Stomach (tissue), 9 donors: ENCODE data around the gene PROZ. TPM values are rescaled to one million over a fixed set of nuclear protein-coding genes. Genes with fewer than 3 reads are reported as not detected.

Experiments
- DNase-seq, 2 donors: peaks; one replicate each; pipeline versions ENCODE4 v3.0.0 to v3.0.0-alpha.2; 2013 to 2019
- H3K27ac ChIP-seq, 5 donors: fragments of 200-600 bp in 4 of 5; sonication (generic) in 4 of 5; one replicate each; pipeline ENCODE4 v1.5.1; 2013 to 2019; ENCODE audit warnings: mild to moderate bottlenecking in 1 of 5, moderate library complexity in 1 of 5
- H3K27me3 ChIP-seq, 3 donors: fragments of 200-600 bp; sonication (generic); one replicate each; pipeline ENCODE4 v1.5.1; 2017 to 2019; ENCODE audit warnings: mixed run types in 1 of 3
- H3K36me3 ChIP-seq, 4 donors: fragments of 200-600 bp; sonication (generic); 1 replicate in 3 of 4; 2 replicates in 1 of 4; pipeline ENCODE4 v1.5.1; 2016 to 2019
- H3K4me1 ChIP-seq, 4 donors: fragments of 200-600 bp; sonication (generic); one replicate each; pipeline ENCODE4 v1.5.1; 2016 to 2019
- H3K4me3 ChIP-seq, 4 donors: fragments of 200-600 bp; sonication (generic) in 3 of 4; one replicate each; pipeline ENCODE4 v1.5.1; 2016 to 2019; ENCODE audit warnings: mild to moderate bottlenecking in 1 of 4
- H3K9me3 ChIP-seq, 4 donors: fragments of 200-600 bp; sonication (generic); one replicate each; pipeline ENCODE4 v1.5.1; 2016 to 2019
- EP300 ChIP-seq: sonication (generic); formaldehyde crosslinking; IDR thresholded peaks from one replicate; pipeline ENCODE4 v1.6.1; 2017; ENCODE audit warnings: antibody characterized with exemption
- POLR2A ChIP-seq, 4 donors: fragments of 450-650 bp; IDR thresholded peaks; one replicate each; pipeline ENCODE4 v1.6.1; 2016; ENCODE audit warnings: antibody characterized with exemption in 4 of 4, control low read depth in 2 of 4, mild to moderate bottlenecking in 1 of 4, moderate library complexity in 1 of 4
- POLR2AphosphoS5 ChIP-seq, 3 donors: sonication (generic); formaldehyde crosslinking; IDR thresholded peaks; one replicate each; pipeline ENCODE4 v1.6.1; 2016; ENCODE audit warnings: antibody characterized with exemption in 3 of 3
- WGBS, 5 donors: extraction: QIAGEN DNeasy Blood & Tissue Kit in 3 of 5; methylation state at CpG; one replicate each; pipeline versions ENCODE4 v1.1.5 to v1.1.7; 2013 to 2018; 5-methylcytosine and 5-hydroxymethylcytosine counted together
- intact Hi-C: fragments of 100-400 bp; cut with DNase I; formaldehyde crosslinking; loops from one replicate; pipeline ENCODE4 v1.15.1; 2023; ENCODE audit warnings: low total_unique reads
- polyA plus RNA-seq, 3 donors: library from polyadenylated mRNA; stranded (reverse); fragments of 200-250 nt; gene quantifications; one replicate each; pipeline ENCODE4 v1.2.3, GENCODE V29; 2013
- total RNA-seq, 5 donors: library from RNA; depleted of rRNA; stranded (reverse); fragments of >200 nt; gene quantifications; one replicate each; pipeline versions ENCODE4 v1.1.0 to v1.2.3, GENCODE V29; 2014 to 2016
- TF ChIP-seq, protein P1 (sequence below), 7 experiments: fragments of 450-650 bp in 4 of 7; fragments of 200-600 bp in 3 of 7; sonication (generic) in 3 of 7; IDR thresholded peaks; one replicate each; pipeline ENCODE4 v1.5.1; 2016 to 2019; ENCODE audit warnings: antibody characterized with exemption in 7 of 7, control low read depth in 2 of 7, mild to moderate bottlenecking in 1 of 7
- donor health status: healthy with polysubstance abuse.
- donor health status: Bipolar disorder and iron deficiency.
- donor health status: healthy.

Gene PROZ
- total and polyA plus RNA-seq, 8 donors = 0.08 to 1.9 TPM; not detected in 6

DNA sequence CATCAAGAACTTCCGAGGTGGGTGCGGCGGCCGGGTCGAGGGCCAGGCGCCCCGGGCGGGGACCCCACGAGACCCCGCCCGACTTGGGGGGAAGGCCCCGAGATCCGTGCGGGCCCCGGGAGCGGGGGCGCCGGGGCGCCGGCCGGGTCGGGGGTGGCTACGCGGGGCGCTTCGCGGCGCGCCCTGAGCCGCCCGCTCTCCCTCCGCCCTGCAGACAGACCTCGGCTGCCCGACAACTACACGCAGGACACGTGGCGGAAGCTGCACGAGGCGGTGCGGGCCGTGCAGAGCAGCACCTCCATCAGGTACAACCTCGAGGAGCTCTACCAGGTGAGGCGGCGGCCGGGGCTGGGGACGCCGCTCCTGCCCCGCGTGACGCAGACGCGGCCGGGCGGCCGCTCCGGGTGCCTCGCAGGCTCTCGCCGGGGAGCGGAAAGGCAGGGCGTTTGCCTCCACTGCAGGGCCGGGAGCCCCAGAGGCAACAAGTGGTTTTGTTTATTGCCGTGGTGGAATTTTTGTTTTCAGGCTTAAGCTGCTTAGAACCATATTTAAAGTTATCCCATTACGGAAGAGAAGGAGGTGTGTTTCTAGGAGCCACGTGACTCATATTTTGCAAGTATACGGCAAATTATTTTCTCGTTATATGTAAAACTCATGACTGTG, 51.4 kb downstream of the PROZ start:
- Histone ChIP-seq H3K27me3 (no peaks in the 10 kb centered on the region), H3K9me3 (no peaks in the 10 kb centered on the region), H3K4me3 (peak overlapping the region; percentile 89 to 98 (median 96)), H3K27ac (peak overlapping the region; percentile 97 to 100 (median 100)), H3K4me1 (peaks cover 48 to 81% (median 67%) of the 10 kb centered on the region in 4 donors), H3K36me3 (peaks cover 0 to 27% (median 12%) of the 10 kb centered on the region in 4 donors)
- 0 to 1% (median 0%) methylated on average over 21 to 67 of the region's 67 CpGs for WGBS, 5 donors
- TF ChIP-seq POLR2AphosphoS5 (IDR thresholded peaks at IDR 0.05) = peak in 1 of 3 donors; percentile 21
- TF ChIP-seq, protein P1, sequence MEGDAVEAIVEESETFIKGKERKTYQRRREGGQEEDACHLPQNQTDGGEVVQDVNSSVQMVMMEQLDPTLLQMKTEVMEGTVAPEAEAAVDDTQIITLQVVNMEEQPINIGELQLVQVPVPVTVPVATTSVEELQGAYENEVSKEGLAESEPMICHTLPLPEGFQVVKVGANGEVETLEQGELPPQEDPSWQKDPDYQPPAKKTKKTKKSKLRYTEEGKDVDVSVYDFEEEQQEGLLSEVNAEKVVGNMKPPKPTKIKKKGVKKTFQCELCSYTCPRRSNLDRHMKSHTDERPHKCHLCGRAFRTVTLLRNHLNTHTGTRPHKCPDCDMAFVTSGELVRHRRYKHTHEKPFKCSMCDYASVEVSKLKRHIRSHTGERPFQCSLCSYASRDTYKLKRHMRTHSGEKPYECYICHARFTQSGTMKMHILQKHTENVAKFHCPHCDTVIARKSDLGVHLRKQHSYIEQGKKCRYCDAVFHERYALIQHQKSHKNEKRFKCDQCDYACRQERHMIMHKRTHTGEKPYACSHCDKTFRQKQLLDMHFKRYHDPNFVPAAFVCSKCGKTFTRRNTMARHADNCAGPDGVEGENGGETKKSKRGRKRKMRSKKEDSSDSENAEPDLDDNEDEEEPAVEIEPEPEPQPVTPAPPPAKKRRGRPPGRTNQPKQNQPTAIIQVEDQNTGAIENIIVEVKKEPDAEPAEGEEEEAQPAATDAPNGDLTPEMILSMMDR (IDR thresholded peaks at IDR 0.05) = no peak
- intact Hi-C loops = no loop called here
- DNase-seq = peak; percentile 71 to 88

DNA sequence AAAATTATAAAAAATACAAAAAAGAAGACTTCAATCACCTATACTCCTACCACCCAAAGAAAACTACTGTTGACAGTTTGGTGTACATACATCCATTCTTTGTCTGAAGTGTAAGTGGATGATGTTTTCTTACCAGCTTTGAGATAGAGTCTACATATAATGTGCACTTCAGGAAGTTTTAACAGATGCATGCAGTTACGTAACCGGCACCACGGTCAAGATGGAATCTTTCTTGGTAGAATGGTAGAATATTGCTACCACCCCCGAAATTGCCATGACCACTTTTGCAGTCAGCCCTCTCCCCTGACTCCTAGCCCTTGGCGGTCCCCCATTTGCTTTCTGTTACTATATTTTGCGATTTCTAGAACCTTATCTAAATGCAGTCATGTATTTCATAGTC, 52.4 kb downstream of the PROZ start:
- peak overlapping the region in 2 of 4 donors; percentile 89 to 98 for H3K4me3 ChIP-seq
- WGBS, 5 donors = 87 to 91% (median 89%) methylated on average over 6 of the region's 6 CpGs
- TF ChIP-seq EP300 = no peak
- TF ChIP-seq, protein P1 (IDR thresholded peaks at IDR 0.05) = no peak
- H3K36me3 ChIP-seq = peaks cover 0 to 22% (median 12%) of the 10 kb centered on the region in 4 donors
- H3K27me3 ChIP-seq = no peaks in the 10 kb centered on the region
- no peaks in the 10 kb centered on the region for H3K9me3 ChIP-seq
- H3K27ac ChIP-seq = no peak overlapping the region
- no peak for DNase-seq
- peaks cover 49 to 81% (median 71%) of the 10 kb centered on the region in 4 donors for H3K4me1 ChIP-seq
- intact Hi-C loops = no loop called here

DNA sequence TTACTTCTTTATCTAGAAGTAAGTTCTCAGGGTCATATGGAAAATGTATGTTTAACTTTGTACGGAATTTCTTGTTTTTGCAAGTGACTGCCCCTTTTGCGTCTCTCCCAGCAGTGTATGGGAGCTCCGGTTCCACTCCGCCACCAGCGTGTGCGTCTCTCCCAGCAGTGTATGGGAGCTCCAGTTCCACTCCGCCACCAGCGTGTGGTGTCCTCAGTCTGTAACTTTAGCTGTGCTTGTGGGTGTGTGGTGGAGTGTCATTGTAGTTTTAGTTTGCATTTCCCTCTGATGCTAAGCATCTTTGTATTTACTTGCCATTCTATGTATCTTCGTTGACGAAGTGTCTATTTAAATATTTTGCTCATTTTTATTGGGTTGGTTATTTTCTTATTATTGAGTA, 53.3 kb downstream of the PROZ start:
- H3K36me3 ChIP-seq = peaks cover 0 to 15% (median 12%) of the 10 kb centered on the region in 4 donors
- H3K9me3 ChIP-seq = no peaks in the 10 kb centered on the region
- TF ChIP-seq POLR2AphosphoS5 (IDR thresholded peaks at IDR 0.05) (no peak), EP300 (no peak), POLR2A (IDR thresholded peaks at IDR 0.05) (no peak)
- TF ChIP-seq, protein P1 (IDR thresholded peaks at IDR 0.05) = no peak
- H3K27me3 ChIP-seq = no peaks in the 10 kb centered on the region
- H3K4me1 ChIP-seq = peaks cover 49 to 81% (median 72%) of the 10 kb centered on the region in 4 donors
- 95 to 98% (median 98%) methylated on average over 10 of the region's 10 CpGs for WGBS, 5 donors
- H3K4me3 ChIP-seq = no peak overlapping the region
- intact Hi-C loops = no loop called here
- peak in 1 of 2 donors; percentile 30 for DNase-seq
- H3K27ac ChIP-seq = no peak overlapping the region

DNA sequence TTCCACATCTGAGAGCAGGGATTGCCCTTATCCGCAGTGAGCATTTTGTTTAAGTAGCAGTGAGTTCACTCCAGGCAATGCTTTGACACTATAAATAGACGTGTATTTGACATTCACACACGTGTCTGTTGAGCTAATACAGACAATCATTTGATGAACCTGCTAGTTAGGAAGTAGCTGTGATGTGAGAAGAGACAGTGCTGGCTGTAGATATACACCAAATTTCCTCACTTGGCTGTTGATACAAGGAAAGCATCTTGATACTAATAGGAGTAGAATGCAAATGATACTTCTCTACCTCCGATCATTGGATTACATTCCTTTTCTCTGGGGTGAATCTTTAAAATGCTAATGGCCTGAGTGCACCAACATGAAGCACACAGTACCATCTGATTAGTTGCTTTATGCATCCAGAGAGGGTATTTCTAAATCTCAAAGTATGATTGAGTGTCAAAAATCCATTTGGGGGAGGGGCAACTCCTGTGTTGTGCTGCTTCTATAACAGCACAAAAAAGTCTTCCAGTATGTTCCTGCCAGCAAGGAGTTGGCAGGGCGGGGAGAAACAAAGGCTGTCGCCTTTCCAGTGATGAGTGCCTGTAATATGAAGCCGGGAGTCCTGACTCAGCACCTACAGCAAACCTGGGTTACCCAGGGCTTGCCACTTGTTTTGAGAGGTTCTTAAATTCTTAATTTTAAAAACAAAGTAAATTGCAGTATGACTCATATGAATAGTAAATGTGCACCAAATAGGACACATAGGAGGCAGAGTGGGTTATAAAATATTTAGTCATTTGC, 58.0 kb downstream of the PROZ start:
- H3K27ac ChIP-seq = peak overlapping the region; percentile 50 to 75 (median 65)
- peaks cover 2 to 34% (median 33%) of the 10 kb centered on the region in 4 donors for H3K36me3 ChIP-seq
- H3K4me3 ChIP-seq = no peak overlapping the region
- 17 to 31% (median 20%) methylated on average over 7 of the region's 7 CpGs for WGBS, 5 donors
- TF ChIP-seq POLR2A (IDR thresholded peaks at IDR 0.05) (no peak), POLR2AphosphoS5 (IDR thresholded peaks at IDR 0.05) (no peak), EP300 (no peak)
- TF ChIP-seq, protein P1 (IDR thresholded peaks at IDR 0.05) = no peak
- peak; percentile 60 to 71 for DNase-seq
- no peaks in the 10 kb centered on the region for H3K27me3 ChIP-seq
- H3K4me1 ChIP-seq = peaks cover 31 to 95% (median 66%) of the 10 kb centered on the region in 4 donors
- H3K9me3 ChIP-seq = no peaks in the 10 kb centered on the region
- intact Hi-C loops = no loop called here
